ENCODE measurements around the gene SIRT6.
"Not testable (repeated sequence)": the region's sequence is repeated elsewhere in the genome, so short reads cannot be mapped to it uniquely, and the experiment has no call there.

- TF ChIP-seq, protein P1, sequence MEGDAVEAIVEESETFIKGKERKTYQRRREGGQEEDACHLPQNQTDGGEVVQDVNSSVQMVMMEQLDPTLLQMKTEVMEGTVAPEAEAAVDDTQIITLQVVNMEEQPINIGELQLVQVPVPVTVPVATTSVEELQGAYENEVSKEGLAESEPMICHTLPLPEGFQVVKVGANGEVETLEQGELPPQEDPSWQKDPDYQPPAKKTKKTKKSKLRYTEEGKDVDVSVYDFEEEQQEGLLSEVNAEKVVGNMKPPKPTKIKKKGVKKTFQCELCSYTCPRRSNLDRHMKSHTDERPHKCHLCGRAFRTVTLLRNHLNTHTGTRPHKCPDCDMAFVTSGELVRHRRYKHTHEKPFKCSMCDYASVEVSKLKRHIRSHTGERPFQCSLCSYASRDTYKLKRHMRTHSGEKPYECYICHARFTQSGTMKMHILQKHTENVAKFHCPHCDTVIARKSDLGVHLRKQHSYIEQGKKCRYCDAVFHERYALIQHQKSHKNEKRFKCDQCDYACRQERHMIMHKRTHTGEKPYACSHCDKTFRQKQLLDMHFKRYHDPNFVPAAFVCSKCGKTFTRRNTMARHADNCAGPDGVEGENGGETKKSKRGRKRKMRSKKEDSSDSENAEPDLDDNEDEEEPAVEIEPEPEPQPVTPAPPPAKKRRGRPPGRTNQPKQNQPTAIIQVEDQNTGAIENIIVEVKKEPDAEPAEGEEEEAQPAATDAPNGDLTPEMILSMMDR (IDR thresholded peaks at IDR 0.05): not testable (repeated sequence)
- not testable (repeated sequence) for TF ChIP-seq POLR2A, EP300 (IDR thresholded peaks at IDR 0.05)
Observed at GRCh38 chr19:4192537-4192936, 10.2 kb upstream of the SIRT6 start.

All from gastroesophageal sphincter (tissue), 3 donors.